T-cell (primary cell): ENCODE results near the gene ARHGAP28. TPM values are rescaled to one million over a fixed set of nuclear protein-coding genes. Genes with fewer than 3 reads are reported as not detected.

Experiments used
- ATAC-seq, 4 experiments: fragments of 200-7000 bp in 3 of 4; fragments of 150-1000 bp in 1 of 4; cut with Tn5 transposase; replicated peaks in 1 of 4; 1 replicate in 3 of 4; 2 replicates in 1 of 4; pipeline ENCODE4 v1.10.0; 2021; ENCODE audit warnings: moderate library complexity in 3 of 4, mild to moderate bottlenecking in 2 of 4, moderate number of reproducible peaks in 1 of 4
- CTCF ChIA-PET, 2 donors: fragments of 300-600 bp; sonication (Branson Sonifier 250); formaldehyde crosslinking; loops; one replicate each; lab custom pipeline; 2022; ENCODE audit warnings: antibody characterized with exemption in 2 of 2; lab: Charles Lee
- POLR2A ChIA-PET, 2 donors: fragments of 300-600 bp; sonication (Branson Sonifier 250); formaldehyde crosslinking; loops; one replicate each; lab custom pipeline; 2022; ENCODE audit warnings: antibody characterized with exemption in 2 of 2; lab: Charles Lee
- DNase-seq, 35 experiments: peaks; one replicate each; pipeline versions ENCODE4 v3.0.0 to v3.0.0-alpha.2; 2013 to 2023
- H3K27ac ChIP-seq: one replicate; pipeline ENCODE4 v1.5.1; 2013; ENCODE audit warnings: low read length
- H3K27me3 ChIP-seq, 2 experiments: replicated peaks in 1 of 2; 1 replicate in 1 of 2; 2 replicates in 1 of 2; pipeline versions ENCODE4 v1.6.1 to v1.7.0; 2013; ENCODE audit warnings: low read length in 1 of 2, mixed read lengths in 1 of 2; ENCODE audit not compliant: control insufficient read depth in 2 of 2, insufficient read depth in 2 of 2; ENCODE audit errors: extremely low read depth in 1 of 2
- H3K36me3 ChIP-seq, 2 donors: 1 replicate in 1 of 2; 2 replicates in 1 of 2; pipeline versions ENCODE4 v1.6.1 to v1.7.0; 2013; ENCODE audit warnings: low read length in 1 of 2; ENCODE audit not compliant: control insufficient read depth in 2 of 2, insufficient read depth in 1 of 2; ENCODE audit errors: extremely low read depth in 1 of 2
- H3K4me1 ChIP-seq, 2 experiments: 1 replicate in 1 of 2; 2 replicates in 1 of 2; pipeline versions ENCODE4 v1.6.1 to v1.7.0; 2013; ENCODE audit warnings: low read length in 2 of 2, mixed read lengths in 1 of 2; ENCODE audit not compliant: insufficient read depth in 2 of 2, control insufficient read depth in 1 of 2; ENCODE audit errors: extremely low read depth in 1 of 2
- H3K4me3 ChIP-seq, 2 donors: 1 replicate in 1 of 2; 2 replicates in 1 of 2; pipeline versions ENCODE4 v1.5.1 to v1.7.0; 2013; ENCODE audit warnings: mild to moderate bottlenecking in 2 of 2, low read length in 1 of 2, moderate library complexity in 1 of 2; ENCODE audit not compliant: control insufficient read depth in 1 of 2; ENCODE audit errors: extremely low read depth in 1 of 2
- H3K9me3 ChIP-seq: 2 replicates; pipeline ENCODE4 v1.7.0; 2013
- H3K27ac Mint-ChIP-seq, 2 donors: one replicate each; pipeline ENCODE4 v1.8.0; 2020 to 2021; ENCODE audit warnings: mild to moderate bottlenecking in 2 of 2, mixed read lengths in 2 of 2
- H3K27me3 Mint-ChIP-seq, 2 donors: one replicate each; pipeline ENCODE4 v1.8.0; 2021 to 2022; ENCODE audit warnings: mixed read lengths in 2 of 2
- H3K36me3 Mint-ChIP-seq: one replicate; pipeline ENCODE4 v1.8.0; 2021; ENCODE audit warnings: mixed read lengths
- H3K4me1 Mint-ChIP-seq, 3 donors: one replicate each; pipeline ENCODE4 v1.8.0; 2020 to 2022; ENCODE audit warnings: mixed read lengths in 3 of 3, mild to moderate bottlenecking in 1 of 3
- H3K4me3 Mint-ChIP-seq, 3 donors: one replicate each; pipeline ENCODE4 v1.8.0; 2020 to 2022; ENCODE audit warnings: mild to moderate bottlenecking in 3 of 3, mixed read lengths in 3 of 3, moderate library complexity in 3 of 3
- H3K9me3 Mint-ChIP-seq, 3 donors: one replicate each; pipeline ENCODE4 v1.8.0; 2020 to 2022; ENCODE audit warnings: mixed read lengths in 3 of 3
- WGBS: methylation state at CpG from one replicate; pipeline ENCODE4 v1.1.5; 2013; ENCODE audit warnings: missing lambda C conversion rate; ENCODE audit not compliant: insufficient coverage; 5-methylcytosine and 5-hydroxymethylcytosine counted together
- total RNA-seq, 35 experiments: library from RNA in 6 of 35; stranded (reverse) in 6 of 35; fragments of 120-200 nt in 1 of 35; gene quantifications; one replicate each; pipeline versions ENCODE4 v1.2.1 to v1.2.4 and lab custom pipeline; 2013 to 2026

Gene ARHGAP28
- total RNA-seq, 5 donors from 2014 or later (not counting 1 experiment from before 2014, with no cell fraction given): 0.29 TPM; not detected in 4

DNA sequence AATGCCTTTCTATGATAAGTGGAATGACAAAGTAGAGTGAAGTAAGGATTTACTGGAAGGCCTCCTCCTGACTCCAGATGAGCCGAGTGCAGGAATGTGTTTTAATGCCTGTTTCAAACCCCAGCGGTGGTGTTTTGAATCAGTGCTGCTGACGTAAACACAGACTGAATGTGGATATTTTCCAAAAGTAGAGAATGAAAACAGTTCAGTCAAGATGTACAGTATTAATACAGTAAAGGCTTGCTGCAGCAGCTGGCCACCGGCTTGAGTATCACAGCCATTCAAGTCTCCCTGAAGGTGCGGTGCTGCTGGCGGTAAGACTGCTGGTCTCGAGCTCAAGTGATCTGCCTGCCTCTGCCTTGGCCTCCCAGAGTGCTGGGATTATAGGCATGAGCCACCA is 46.7 kb downstream of the ARHGAP28 start:
- Mint-ChIP-seq H3K36me3 (no peaks in the 10 kb centered on the region), H3K4me1 (no peaks in the 10 kb centered on the region), H3K27me3 (peaks cover 0 to 9% of the 10 kb centered on the region in 2 donors), H3K9me3 (peaks cover 8 to 21% (median 17%) of the 10 kb centered on the region in 3 donors), H3K4me3 (no peak overlapping the region), H3K27ac (no peak overlapping the region)
- WGBS: 85% methylated on average over 7 of the region's 7 CpGs
- DNase-seq (no peak), ATAC-seq (no peak)
- Histone ChIP-seq H3K4me3 (no peak overlapping the region), H3K27me3 (no peaks in the 10 kb centered on the region), H3K36me3 (no peaks in the 10 kb centered on the region), H3K27ac (no peak overlapping the region), H3K4me1 (no peaks in the 10 kb centered on the region), H3K9me3 (no peaks in the 10 kb centered on the region)
- ChIA-PET CTCF (no interaction called here), POLR2A (no interaction called here)

DNA sequence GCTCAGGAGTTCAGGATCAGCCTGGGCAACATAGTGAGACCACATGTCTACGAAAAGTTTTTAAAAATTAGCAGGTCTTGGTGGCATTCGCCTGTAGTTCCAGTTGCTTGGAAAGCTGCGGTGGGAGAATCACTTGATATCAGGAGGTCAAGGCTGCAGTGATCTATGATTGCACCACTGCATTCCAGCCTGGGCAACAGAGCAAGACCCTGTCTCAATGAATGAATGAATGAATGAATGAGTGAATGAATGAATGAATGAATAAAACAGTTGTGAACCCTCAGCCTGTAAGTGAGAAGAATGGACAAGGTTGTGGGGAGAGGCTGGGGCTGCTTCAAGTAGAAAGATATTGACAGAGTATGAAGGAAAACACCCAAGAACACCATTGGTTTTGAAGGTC is 48.0 kb downstream of the ARHGAP28 start:
- Histone ChIP-seq H3K36me3 (no peaks in the 10 kb centered on the region), H3K27me3 (no peaks in the 10 kb centered on the region), H3K27ac (no peak overlapping the region), H3K4me1 (no peaks in the 10 kb centered on the region), H3K9me3 (no peaks in the 10 kb centered on the region), H3K4me3 (no peak overlapping the region)
- ATAC-seq (no peak), DNase-seq (no peak)
- H3K27ac Mint-ChIP-seq: no peak overlapping the region
- H3K9me3 Mint-ChIP-seq: peaks cover 12 to 24% (median 21%) of the 10 kb centered on the region in 3 donors
- WGBS: 85% methylated on average over 3 of the region's 3 CpGs
- no peaks in the 10 kb centered on the region for H3K36me3 Mint-ChIP-seq
- no peaks in the 10 kb centered on the region for H3K4me1 Mint-ChIP-seq
- no peak overlapping the region for H3K4me3 Mint-ChIP-seq
- CTCF ChIA-PET: no interaction called here
- peaks cover 0 to 9% of the 10 kb centered on the region in 2 donors for H3K27me3 Mint-ChIP-seq
- POLR2A ChIA-PET: no interaction called here

DNA sequence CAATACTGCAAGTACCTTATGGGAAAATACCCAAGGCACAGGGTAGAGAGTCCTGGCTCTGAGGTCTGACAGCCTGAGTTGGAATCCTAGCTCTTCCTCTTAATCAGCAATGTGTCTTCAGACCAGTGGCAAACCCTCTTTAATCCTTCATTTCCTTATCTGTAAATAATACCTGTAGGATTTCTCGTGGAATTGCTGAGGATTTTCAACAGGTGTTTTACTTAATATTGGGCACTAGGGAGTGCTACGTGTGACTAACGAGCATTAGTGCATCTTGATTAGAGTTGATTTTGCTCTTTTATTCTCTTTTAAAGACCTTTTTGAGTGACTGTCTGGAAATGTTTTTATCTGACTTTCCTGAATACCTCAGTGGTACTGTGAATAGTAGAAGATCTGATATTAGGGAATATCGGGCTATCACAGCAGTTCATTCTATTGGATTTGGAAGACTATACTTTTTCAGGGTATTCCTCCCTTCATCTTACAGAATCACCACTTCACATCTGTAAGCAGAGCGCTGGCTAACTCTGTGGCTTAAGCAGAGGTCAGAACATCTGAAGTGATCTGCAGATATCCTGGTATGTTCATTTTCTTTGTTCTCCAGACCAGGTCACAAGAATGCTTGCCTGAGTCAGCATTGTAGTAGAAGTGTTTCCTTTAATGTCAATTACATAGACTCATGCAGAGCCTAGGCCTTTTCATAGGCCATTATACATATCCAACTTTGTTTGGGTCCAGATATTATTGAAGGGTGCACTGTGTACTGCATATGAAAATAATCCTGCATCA is 49.1 kb downstream of the ARHGAP28 start:
- H3K9me3 Mint-ChIP-seq: peaks cover 12 to 24% (median 21%) of the 10 kb centered on the region in 3 donors
- CTCF ChIA-PET: no interaction called here
- no peak for ATAC-seq

DNA sequence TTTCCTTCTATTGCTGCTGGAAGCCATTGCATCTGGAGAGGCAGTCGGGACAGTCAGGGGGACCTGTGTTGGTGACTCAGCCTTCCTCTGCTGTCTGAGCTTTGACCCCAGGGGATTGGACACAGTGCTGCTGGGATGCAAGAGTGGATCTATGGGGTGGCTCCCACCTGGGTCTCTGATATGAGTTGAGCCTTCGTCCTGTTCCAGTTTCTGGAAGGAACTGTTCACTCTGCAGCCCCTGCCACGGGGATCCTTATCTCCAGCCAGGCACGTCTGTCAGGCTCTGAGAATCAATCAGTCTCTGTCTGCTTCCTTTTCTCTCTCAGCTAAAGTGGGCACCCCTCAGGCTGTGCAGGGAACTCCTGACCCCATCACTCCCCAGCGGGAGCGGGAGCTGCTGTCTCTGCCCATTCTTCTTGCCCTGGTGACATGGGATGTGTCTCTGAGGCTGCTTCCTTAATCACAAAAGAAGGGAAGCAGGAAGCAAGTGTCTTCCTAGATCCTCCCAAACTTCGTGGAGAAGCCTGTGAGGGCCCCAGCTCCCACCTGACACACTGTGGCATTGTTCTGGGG is 51.7 kb downstream of the ARHGAP28 start:
- Mint-ChIP-seq H3K4me1 (no peaks in the 10 kb centered on the region), H3K36me3 (no peaks in the 10 kb centered on the region), H3K27ac (no peak overlapping the region), H3K27me3 (peaks cover 0 to 4% of the 10 kb centered on the region in 2 donors), H3K9me3 (peaks cover 8 to 20% (median 20%) of the 10 kb centered on the region in 3 donors), H3K4me3 (no peak overlapping the region)
- DNase-seq: no peak
- H3K27ac ChIP-seq: no peak overlapping the region
- H3K36me3 ChIP-seq: no peaks in the 10 kb centered on the region
- no peak overlapping the region for H3K4me3 ChIP-seq
- no peaks in the 10 kb centered on the region for H3K9me3 ChIP-seq
- 60% methylated on average over 4 of the region's 7 CpGs for WGBS
- no peaks in the 10 kb centered on the region for H3K4me1 ChIP-seq
- H3K27me3 ChIP-seq: no peaks in the 10 kb centered on the region
- ATAC-seq: peak in 1 of 4 experiments; percentile 23
- ChIA-PET POLR2A (no interaction called here), CTCF (no interaction called here)

More for the DNA sequence above, 49.1 kb downstream of the ARHGAP28 start:
- Histone ChIP-seq H3K27ac (no peak overlapping the region), H3K36me3 (no peaks in the 10 kb centered on the region), H3K9me3 (no peaks in the 10 kb centered on the region), H3K4me3 (no peak overlapping the region), H3K27me3 (no peaks in the 10 kb centered on the region), H3K4me1 (no peaks in the 10 kb centered on the region)
- Mint-ChIP-seq H3K36me3 (no peaks in the 10 kb centered on the region), H3K4me1 (no peaks in the 10 kb centered on the region), H3K4me3 (no peak overlapping the region), H3K27me3 (peaks cover 0 to 9% of the 10 kb centered on the region in 2 donors), H3K27ac (no peak overlapping the region)
- no peak for DNase-seq
- POLR2A ChIA-PET: no interaction called here
- WGBS: 92% methylated on average over 2 of the region's 5 CpGs

DNA sequence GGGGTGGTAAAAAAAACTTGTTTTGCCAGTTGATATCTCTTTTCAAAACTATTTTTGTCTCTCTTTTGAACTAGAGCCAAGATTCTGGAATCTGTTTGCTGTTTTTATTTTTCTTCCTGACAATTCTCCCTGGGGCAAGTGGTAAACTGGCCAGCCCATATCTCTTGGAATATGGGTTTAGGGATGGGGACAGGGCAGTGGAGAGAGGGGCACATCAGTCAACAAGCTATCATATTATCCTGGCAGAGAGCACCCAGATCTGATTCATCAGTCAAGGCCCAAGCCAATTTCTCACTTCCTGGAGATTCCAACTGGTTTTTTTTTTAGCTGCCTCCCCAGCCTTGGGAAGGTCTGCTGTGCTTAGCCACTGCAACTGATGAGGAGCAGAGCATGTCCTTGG is 52.3 kb downstream of the ARHGAP28 start:
- peaks cover 0 to 4% of the 10 kb centered on the region in 2 donors for H3K27me3 Mint-ChIP-seq
- ATAC-seq: no peak
- no peak overlapping the region for H3K27ac ChIP-seq
- ChIA-PET POLR2A (interaction anchor here in 1 of 2 donors (0.7 kb wide), 1 partner anchor 30 kb away, joined by 13 read pairs; no protein-coding TSS in a partner anchor), CTCF (no interaction called here)
- peaks cover 5 to 20% (median 20%) of the 10 kb centered on the region in 3 donors for H3K9me3 Mint-ChIP-seq
- no peak for DNase-seq
- H3K36me3 ChIP-seq: no peaks in the 10 kb centered on the region
- H3K4me3 Mint-ChIP-seq: no peak overlapping the region
- no peaks in the 10 kb centered on the region for H3K9me3 ChIP-seq
- no peaks in the 10 kb centered on the region for H3K4me1 Mint-ChIP-seq
- no peak overlapping the region for H3K4me3 ChIP-seq
- no peaks in the 10 kb centered on the region for H3K27me3 ChIP-seq
- H3K27ac Mint-ChIP-seq: no peak overlapping the region
- H3K36me3 Mint-ChIP-seq: no peaks in the 10 kb centered on the region
- H3K4me1 ChIP-seq: no peaks in the 10 kb centered on the region

DNA sequence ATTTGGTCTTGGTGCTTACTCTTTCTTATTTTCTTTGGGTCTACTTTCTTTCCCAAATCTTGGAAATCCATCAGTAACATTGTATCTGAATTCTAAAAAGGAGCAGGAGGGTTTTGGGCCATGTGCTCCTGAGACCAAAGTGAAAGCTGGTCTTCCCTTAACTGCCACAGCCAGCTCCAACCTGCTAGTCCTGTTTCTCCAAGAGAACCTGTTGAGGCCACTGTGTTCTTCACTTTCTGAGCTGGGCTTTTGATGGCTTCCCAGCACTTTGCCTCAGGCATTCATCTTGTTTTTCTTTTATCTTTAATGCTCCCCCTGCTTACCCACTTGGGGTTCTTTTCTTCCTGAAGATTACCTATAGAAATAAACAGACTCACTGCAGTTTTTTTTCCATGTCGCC is 53.3 kb downstream of the ARHGAP28 start:
- Mint-ChIP-seq H3K4me3 (no peak overlapping the region), H3K4me1 (no peaks in the 10 kb centered on the region), H3K27me3 (no peaks in the 10 kb centered on the region), H3K36me3 (no peaks in the 10 kb centered on the region), H3K27ac (no peak overlapping the region), H3K9me3 (peaks cover 5 to 17% (median 16%) of the 10 kb centered on the region in 3 donors)
- DNase-seq (no peak), ATAC-seq (no peak)
- Histone ChIP-seq H3K36me3 (no peaks in the 10 kb centered on the region), H3K27me3 (no peaks in the 10 kb centered on the region), H3K4me1 (no peaks in the 10 kb centered on the region), H3K9me3 (no peaks in the 10 kb centered on the region), H3K4me3 (no peak overlapping the region), H3K27ac (no peak overlapping the region)
- ChIA-PET CTCF (no interaction called here), POLR2A (no interaction called here)
- WGBS: no CpG with 5 or more reads among the region's 1 CpG
